ENCODE results near the gene C17orf107. TPM values are rescaled to one million over a fixed set of nuclear protein-coding genes. Genes with fewer than 3 reads are reported as not detected.

The C17orf107 gene
- total RNA-seq, 1 experiment from 2014 or later = 2.7 TPM

GRCh38 chr17:4858068-4858881 lies 41.1 kb upstream of the C17orf107 start:
- DNase-seq (ENCODE audit: low spot score) = no peak
- CTCF ChIA-PET = interaction anchor here (1.2 kb wide), 1 partner anchor 68 kb away, joined by 3 read pairs; no protein-coding TSS in a partner anchor
- no TSS peak for BruUV-seq (replicated peaks)
- Histone ChIP-seq H3K36me3 (ENCODE audit: insufficient read depth, low read length, poor library complexity, severe bottlenecking) (no peaks in the 10 kb centered on the region), H3K9me3 (ENCODE audit: low read depth, low read length, poor library complexity, severe bottlenecking) (no peaks in the 10 kb centered on the region), H3K4me3 (ENCODE audit: low read depth, low read length, poor library complexity, severe bottlenecking) (no peak overlapping the region), H3K27ac (ENCODE audit: low read depth, low read length, poor library complexity, severe bottlenecking) (no peak overlapping the region), H3K27me3 (replicated peaks; ENCODE audit: insufficient read depth, low read depth, low read length, poor library complexity) (no peaks in the 10 kb centered on the region), H3K4me1 (ENCODE audit: insufficient read depth, low read length, poor library complexity, severe bottlenecking) (peaks cover 10% of the 10 kb centered on the region)
- POLR2A ChIA-PET (ENCODE audit: low non-redundant PET) = interaction anchor here (0.6 kb wide), 2 partner anchors 10 to 1674 kb away, joined by 3 to 5 read pairs; no protein-coding TSS in a partner anchor
- TF ChIP-seq EZH2 (IDR thresholded peaks at IDR 0.05; ENCODE audit: borderline replicate concordance, low read depth, low read length, poor library complexity, severe bottlenecking) (no peak), CTCF (conservative IDR thresholded peaks at IDR 0.05; ENCODE audit: low read depth, low read length) (no peak)
- intact Hi-C loops (cut with micrococcal nuclease; ENCODE audit: unreplicated experiment) = no loop called here

GRCh38 chr17:4858882-4859260 lies 40.5 kb upstream of the C17orf107 start:
- TF ChIP-seq CTCF (conservative IDR thresholded peaks at IDR 0.05; ENCODE audit: low read depth, low read length) (no peak), EZH2 (IDR thresholded peaks at IDR 0.05; ENCODE audit: borderline replicate concordance, low read depth, low read length, poor library complexity, severe bottlenecking) (no peak)
- intact Hi-C loops (cut with micrococcal nuclease; ENCODE audit: unreplicated experiment) = no loop called here
- no peak for DNase-seq (ENCODE audit: low spot score)
- BruUV-seq (replicated peaks) = no TSS peak
- Histone ChIP-seq H3K27me3 (replicated peaks; ENCODE audit: insufficient read depth, low read depth, low read length, poor library complexity) (no peaks in the 10 kb centered on the region), H3K9me3 (ENCODE audit: low read depth, low read length, poor library complexity, severe bottlenecking) (no peaks in the 10 kb centered on the region), H3K4me1 (ENCODE audit: insufficient read depth, low read length, poor library complexity, severe bottlenecking) (peaks cover 10% of the 10 kb centered on the region), H3K27ac (ENCODE audit: low read depth, low read length, poor library complexity, severe bottlenecking) (no peak overlapping the region), H3K36me3 (ENCODE audit: insufficient read depth, low read length, poor library complexity, severe bottlenecking) (no peaks in the 10 kb centered on the region), H3K4me3 (ENCODE audit: low read depth, low read length, poor library complexity, severe bottlenecking) (no peak overlapping the region)
- CTCF ChIA-PET = interaction anchor here (1.2 kb wide), 1 partner anchor 69 kb away, joined by 3 read pairs; no protein-coding TSS in a partner anchor
- POLR2A ChIA-PET (ENCODE audit: low non-redundant PET) = no interaction called here

GRCh38 chr17:4859816-4860625 lies 39.3 kb upstream of the C17orf107 start:
- Histone ChIP-seq H3K4me1 (ENCODE audit: insufficient read depth, low read length, poor library complexity, severe bottlenecking) (peaks cover 10% of the 10 kb centered on the region), H3K27ac (ENCODE audit: low read depth, low read length, poor library complexity, severe bottlenecking) (no peak overlapping the region), H3K27me3 (replicated peaks; ENCODE audit: insufficient read depth, low read depth, low read length, poor library complexity) (no peaks in the 10 kb centered on the region), H3K36me3 (ENCODE audit: insufficient read depth, low read length, poor library complexity, severe bottlenecking) (no peaks in the 10 kb centered on the region), H3K9me3 (ENCODE audit: low read depth, low read length, poor library complexity, severe bottlenecking) (no peaks in the 10 kb centered on the region), H3K4me3 (ENCODE audit: low read depth, low read length, poor library complexity, severe bottlenecking) (no peak overlapping the region)
- intact Hi-C loops (cut with micrococcal nuclease; ENCODE audit: unreplicated experiment) = no loop called here
- CTCF ChIA-PET = no interaction called here
- no TSS peak for BruUV-seq (replicated peaks)
- POLR2A ChIA-PET (ENCODE audit: low non-redundant PET) = no interaction called here
- TF ChIP-seq EZH2 (IDR thresholded peaks at IDR 0.05; ENCODE audit: borderline replicate concordance, low read depth, low read length, poor library complexity, severe bottlenecking) = no peak
- TF ChIP-seq CTCF (conservative IDR thresholded peaks at IDR 0.05; ENCODE audit: low read depth, low read length) = no peak
- DNase-seq (ENCODE audit: low spot score) = no peak
